AG09319 (cell line): ENCODE results near the gene ORMDL3.
A peak's percentile ranks its signal among the peaks of the same experiment; 100 is the strongest.

Experiments used
- DNase-seq: peaks from one replicate; pipeline ENCODE4 v3.0.0-alpha.2; 2010; ENCODE audit warnings: low read depth; ENCODE audit errors: extremely low read depth
- TF ChIP-seq, protein P1 (sequence below): IDR thresholded peaks from 2 replicates; pipeline ENCODE4 v1.5.1; 2011; ENCODE audit warnings: low read depth, mild to moderate bottlenecking, inconsistent platforms, low read length, moderate library complexity

Gene ORMDL3

GRCh38 chr17:39937447-39937846 lies 10.0 kb upstream of the ORMDL3 start:
- no peak for DNase-seq
- TF ChIP-seq, protein P1, sequence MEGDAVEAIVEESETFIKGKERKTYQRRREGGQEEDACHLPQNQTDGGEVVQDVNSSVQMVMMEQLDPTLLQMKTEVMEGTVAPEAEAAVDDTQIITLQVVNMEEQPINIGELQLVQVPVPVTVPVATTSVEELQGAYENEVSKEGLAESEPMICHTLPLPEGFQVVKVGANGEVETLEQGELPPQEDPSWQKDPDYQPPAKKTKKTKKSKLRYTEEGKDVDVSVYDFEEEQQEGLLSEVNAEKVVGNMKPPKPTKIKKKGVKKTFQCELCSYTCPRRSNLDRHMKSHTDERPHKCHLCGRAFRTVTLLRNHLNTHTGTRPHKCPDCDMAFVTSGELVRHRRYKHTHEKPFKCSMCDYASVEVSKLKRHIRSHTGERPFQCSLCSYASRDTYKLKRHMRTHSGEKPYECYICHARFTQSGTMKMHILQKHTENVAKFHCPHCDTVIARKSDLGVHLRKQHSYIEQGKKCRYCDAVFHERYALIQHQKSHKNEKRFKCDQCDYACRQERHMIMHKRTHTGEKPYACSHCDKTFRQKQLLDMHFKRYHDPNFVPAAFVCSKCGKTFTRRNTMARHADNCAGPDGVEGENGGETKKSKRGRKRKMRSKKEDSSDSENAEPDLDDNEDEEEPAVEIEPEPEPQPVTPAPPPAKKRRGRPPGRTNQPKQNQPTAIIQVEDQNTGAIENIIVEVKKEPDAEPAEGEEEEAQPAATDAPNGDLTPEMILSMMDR, result no peak

DNA sequence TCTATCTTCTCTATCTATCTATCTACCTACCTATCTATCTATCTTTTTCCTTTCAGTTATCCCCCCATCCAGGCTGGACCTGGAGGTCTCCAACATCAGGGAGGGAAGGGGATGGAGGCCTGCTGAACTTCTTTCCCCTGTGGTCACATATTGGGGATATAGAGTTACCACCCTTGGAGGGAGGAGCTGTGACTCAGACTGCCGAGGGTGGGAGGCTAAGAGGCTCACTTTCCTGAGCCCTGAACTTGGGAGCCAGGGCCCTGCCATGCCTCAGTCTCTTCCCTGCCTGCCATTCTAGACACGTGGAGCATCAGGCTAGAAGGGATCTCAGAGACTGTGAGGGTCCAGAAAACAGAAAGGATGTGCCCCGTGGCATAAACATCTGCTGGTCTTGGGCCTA lies 8.5 kb upstream of the ORMDL3 start:
- TF ChIP-seq, protein P1, result no peak
- no peak for DNase-seq

- DNase-seq, result no peak
- TF ChIP-seq, protein P1, result no peak
Observed at GRCh38 chr17:39934324-39934723, 6.9 kb upstream of the ORMDL3 start.

- TF ChIP-seq, protein P1, result no peak
- no peak for DNase-seq
Observed at GRCh38 chr17:39933912-39934311, 6.5 kb upstream of the ORMDL3 start.

DNA sequence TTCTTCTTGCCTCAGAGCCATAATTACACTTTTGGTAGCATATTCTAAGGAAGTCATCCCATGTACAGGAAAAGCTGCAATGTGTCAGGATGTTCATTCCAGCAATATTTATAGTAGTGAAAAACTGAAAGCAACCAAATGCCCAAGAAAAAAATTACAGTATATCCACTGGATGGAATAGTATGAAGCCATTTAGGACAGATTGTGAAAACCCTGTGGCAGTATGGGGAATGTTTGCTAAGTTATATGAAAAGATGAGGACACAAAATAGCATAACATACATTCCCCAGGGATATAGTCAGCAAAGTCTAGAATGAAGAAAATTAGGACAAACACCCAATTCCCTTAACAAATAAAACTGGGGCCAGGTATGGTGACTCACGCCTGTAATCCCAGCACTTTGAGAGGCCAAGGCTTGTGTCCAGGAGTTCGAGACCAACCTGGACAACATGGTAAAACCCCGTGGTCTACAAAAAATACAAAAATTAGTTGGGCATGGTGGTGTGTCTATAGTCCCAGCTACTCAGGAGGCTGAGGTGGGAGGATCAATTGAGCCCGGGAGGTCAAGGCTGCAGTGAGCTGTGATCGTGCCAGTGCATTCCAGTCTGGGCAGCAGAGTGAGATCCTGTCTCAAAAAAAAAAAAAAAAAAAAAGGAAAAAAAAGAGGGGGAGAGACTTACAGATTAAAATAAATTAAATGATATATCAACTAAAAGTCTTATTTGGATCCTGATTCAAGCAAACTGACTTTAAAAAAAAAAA lies 2.4 kb upstream of the ORMDL3 start:
- no peak for DNase-seq
- TF ChIP-seq, protein P1, result no peak

GRCh38 chr17:39928858-39929645 lies 1.7 kb upstream of the ORMDL3 start:
- DNase-seq, result peak; percentile 66
- TF ChIP-seq, protein P1, result no peak
